OCI-LY1 (cell line): Measurements from ENCODE around the gene HBG2.

Experiments
- H2AFZ ChIP-seq: fragments of 200-600 bp; sonication (generic), shearing (Covaris generic); 2 replicates; pipeline ENCODE4 v1.6.0; 2014; ENCODE audit warnings: antibody characterized with exemption, mild to moderate bottlenecking, low read length
- H3F3A ChIP-seq: fragments of 200-600 bp; sonication (generic), shearing (Covaris generic); 2 replicates; pipeline ENCODE4 v1.6.0; 2014; ENCODE audit warnings: mild to moderate bottlenecking, antibody characterized with exemption, low read length, moderate library complexity; ENCODE audit not compliant: insufficient read depth
- H3K27ac ChIP-seq: fragments of 200-600 bp; sonication (generic); 2 replicates; pipeline ENCODE4 v1.5.1; 2014; ENCODE audit warnings: low read length, mixed run types, mild to moderate bottlenecking, low read depth; ENCODE audit not compliant: poor library complexity, severe bottlenecking
- H3K27me3 ChIP-seq: fragments of 200-600 bp; sonication (generic); 2 replicates; pipeline ENCODE4 v1.6.0; 2014; ENCODE audit warnings: antibody characterized with exemption, mild to moderate bottlenecking, low read length, moderate library complexity; ENCODE audit not compliant: insufficient read depth
- H3K36me3 ChIP-seq: fragments of 200-600 bp; sonication (generic); 2 replicates; pipeline ENCODE4 v1.6.1; 2014; ENCODE audit warnings: mild to moderate bottlenecking, antibody characterized with exemption, low read length, moderate library complexity, mixed read lengths; ENCODE audit not compliant: insufficient read depth
- H3K4me1 ChIP-seq: fragments of 200-600 bp; sonication (generic); 2 replicates; pipeline ENCODE4 v1.5.1; 2014; ENCODE audit warnings: mild to moderate bottlenecking, low read length, moderate library complexity; ENCODE audit not compliant: insufficient read depth, severe bottlenecking
- H3K4me2 ChIP-seq: fragments of 200-600 bp; sonication (generic), shearing (Covaris generic); 2 replicates; pipeline ENCODE4 v1.6.1; 2014; ENCODE audit warnings: low read length
- H3K4me3 ChIP-seq: fragments of 200-600 bp; sonication (generic); 2 replicates; pipeline ENCODE4 v1.5.1; 2014; ENCODE audit warnings: low read length, low read depth, mild to moderate bottlenecking, mixed read lengths; ENCODE audit not compliant: poor library complexity, severe bottlenecking
- H3K79me2 ChIP-seq: fragments of 200-600 bp; shearing (Covaris generic); 2 replicates; pipeline ENCODE4 v1.6.1; 2016; ENCODE audit warnings: mixed run types, low read length, mixed read lengths; ENCODE audit not compliant: insufficient read depth
- H3K9ac ChIP-seq: fragments of 200-600 bp; sonication (generic), shearing (Covaris generic); 2 replicates; pipeline ENCODE4 v1.6.1; 2014; ENCODE audit warnings: mild to moderate bottlenecking, low read length, mixed read lengths
- H3K9me2 ChIP-seq: fragments of 200-600 bp; sonication (generic), shearing (Covaris generic); 2 replicates; pipeline ENCODE4 v1.6.1; 2014; ENCODE audit warnings: low read depth, mild to moderate bottlenecking, low read length, mixed read lengths
- H3K9me3 ChIP-seq: fragments of 200-600 bp; shearing (Covaris generic); 2 replicates; pipeline ENCODE4 v1.6.1; 2014; ENCODE audit warnings: low read length, mixed read lengths
- H4K20me1 ChIP-seq: fragments of 200-600 bp; sonication (generic), shearing (Covaris generic); 2 replicates; pipeline ENCODE4 v1.6.0; 2016; ENCODE audit warnings: mild to moderate bottlenecking, low read length; ENCODE audit not compliant: insufficient read depth
- CTCF ChIP-seq: fragments of 200-600 bp; sonication (generic), shearing (Covaris generic); IDR thresholded peaks from 2 replicates; pipeline ENCODE4 v1.5.1; 2017; ENCODE audit warnings: mild to moderate bottlenecking, antibody characterized with exemption, low read length, moderate library complexity, mixed read lengths
- EZH2 ChIP-seq: fragments of 200-600 bp; sonication (generic), shearing (Covaris generic); IDR thresholded peaks from 2 replicates; pipeline ENCODE4 v1.8.0; 2017; ENCODE audit warnings: borderline replicate concordance, mixed run types, mild to moderate bottlenecking, antibody characterized with exemption, low read length, moderate library complexity, mixed read lengths

Gene HBG2

GRCh38 chr11:5284637-5285036 lies 30.1 kb upstream of the HBG2 start:
- Histone ChIP-seq H3K79me2 (no peaks in the 10 kb centered on the region), H3K9me3 (no peaks in the 10 kb centered on the region), H3K4me1 (no peaks in the 10 kb centered on the region), H3K27me3 (no peaks in the 10 kb centered on the region), H3K9me2 (no peaks in the 10 kb centered on the region), H3K4me2 (no peak overlapping the region), H3K36me3 (no peaks in the 10 kb centered on the region), H2AFZ (no peak overlapping the region), H4K20me1 (no peaks in the 10 kb centered on the region), H3K9ac (no peak overlapping the region), H3K4me3 (no peak overlapping the region), H3F3A (no peaks in the 10 kb centered on the region), H3K27ac (no peak overlapping the region)
- TF ChIP-seq CTCF, result no peak
- no peak for TF ChIP-seq EZH2

DNA sequence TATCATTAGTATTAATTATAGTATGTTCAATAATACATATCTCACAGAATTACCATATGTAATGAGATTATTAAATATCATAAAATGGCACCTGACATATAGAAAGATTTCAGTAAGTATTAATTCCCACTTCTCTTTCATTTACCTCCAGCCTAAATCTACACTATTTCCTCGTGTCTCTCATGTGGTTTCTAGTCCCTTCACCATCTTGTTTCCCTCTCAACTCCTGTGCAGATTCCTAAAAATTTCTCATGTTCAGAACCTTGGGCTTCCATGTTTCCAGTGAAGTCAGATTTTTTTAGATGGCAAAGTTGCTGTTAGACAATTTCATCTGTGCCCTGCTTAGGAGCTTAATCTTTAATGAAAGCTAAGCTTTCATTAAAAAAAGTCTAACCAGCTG lies 29.3 kb upstream of the HBG2 start:
- H3K4me1 ChIP-seq, result no peaks in the 10 kb centered on the region
- H4K20me1 ChIP-seq, result no peaks in the 10 kb centered on the region
- no peaks in the 10 kb centered on the region for H3K27me3 ChIP-seq
- H3K4me2 ChIP-seq, result no peak overlapping the region
- no peaks in the 10 kb centered on the region for H3K9me2 ChIP-seq
- no peak overlapping the region for H3K9ac ChIP-seq
- TF ChIP-seq EZH2 (no peak), CTCF (no peak)
- no peaks in the 10 kb centered on the region for H3F3A ChIP-seq
- no peaks in the 10 kb centered on the region for H3K9me3 ChIP-seq
- H3K79me2 ChIP-seq, result no peaks in the 10 kb centered on the region
- no peak overlapping the region for H2AFZ ChIP-seq
- H3K27ac ChIP-seq, result no peak overlapping the region
- H3K4me3 ChIP-seq, result no peak overlapping the region
- no peaks in the 10 kb centered on the region for H3K36me3 ChIP-seq

- H3K9ac ChIP-seq, result no peak overlapping the region
These were observed 28.5 kb upstream of the HBG2 start for GRCh38 chr11:5283086-5283485.

More at GRCh38 chr11:5283086-5283485, 28.5 kb upstream of the HBG2 start:
- no peaks in the 10 kb centered on the region for H4K20me1 ChIP-seq
- H3K9me2 ChIP-seq, result no peaks in the 10 kb centered on the region
- H3K9me3 ChIP-seq, result no peaks in the 10 kb centered on the region
- H3K4me1 ChIP-seq, result no peaks in the 10 kb centered on the region
- no peak overlapping the region for H2AFZ ChIP-seq
- H3K27ac ChIP-seq, result no peak overlapping the region
- no peaks in the 10 kb centered on the region for H3K27me3 ChIP-seq
- H3K36me3 ChIP-seq, result no peaks in the 10 kb centered on the region
- TF ChIP-seq CTCF (no peak), EZH2 (no peak)
- H3K79me2 ChIP-seq, result no peaks in the 10 kb centered on the region
- no peak overlapping the region for H3K4me3 ChIP-seq
- H3K4me2 ChIP-seq, result no peak overlapping the region
- no peaks in the 10 kb centered on the region for H3F3A ChIP-seq
